Activated CD4-positive, alpha-beta memory T cell treated with anti-CD3 and anti-CD28 coated beads for 36 hours (primary cell): ENCODE measurements around the gene NCAM1. TPM values are rescaled to one million over a fixed set of nuclear protein-coding genes. Genes with fewer than 3 reads are reported as not detected.

Experiments used
- CTCF ChIA-PET: fragments of 350-600 bp; sonication (Branson Sonifier 250); formaldehyde crosslinking; loops from one replicate; lab custom pipeline; 2021; ENCODE audit warnings: antibody characterized with exemption, inconsistent platforms; lab: Charles Lee
- POLR2A ChIA-PET: fragments of 350-600 bp; sonication (Branson Sonifier 250); formaldehyde crosslinking; loops from one replicate; lab custom pipeline; 2021; ENCODE audit warnings: antibody characterized with exemption; lab: Charles Lee
- DNase-seq: peaks from one replicate; pipeline ENCODE4 v3.0.0-alpha.2; 2020
- H3K27ac Mint-ChIP-seq: one replicate; pipeline ENCODE4 v1.8.0; 2021; ENCODE audit warnings: mixed read lengths
- H3K27me3 Mint-ChIP-seq: one replicate; pipeline ENCODE4 v1.8.0; 2021; ENCODE audit warnings: mixed read lengths
- H3K36me3 Mint-ChIP-seq: one replicate; pipeline ENCODE4 v1.8.0; 2021; ENCODE audit warnings: mixed read lengths
- H3K4me1 Mint-ChIP-seq: one replicate; pipeline ENCODE4 v1.8.0; 2021; ENCODE audit warnings: low read depth, mixed read lengths
- H3K4me3 Mint-ChIP-seq: one replicate; pipeline ENCODE4 v1.8.0; 2021; ENCODE audit warnings: mild to moderate bottlenecking, mixed read lengths
- H3K9me3 Mint-ChIP-seq: one replicate; pipeline ENCODE4 v1.8.0; 2021; ENCODE audit warnings: mixed read lengths
- intact Hi-C: fragments of 100-400 bp; cut with micrococcal nuclease; formaldehyde crosslinking; loops from one replicate; pipeline ENCODE4 v1.15.1; 2023
- total RNA-seq, 2 experiments: library from RNA; stranded (reverse); gene quantifications; one replicate each; pipeline ENCODE4 v1.2.3, GENCODE V29; 2021

NCAM1 gene
- total RNA-seq, 2 experiments from 2014 or later: not detected

DNA sequence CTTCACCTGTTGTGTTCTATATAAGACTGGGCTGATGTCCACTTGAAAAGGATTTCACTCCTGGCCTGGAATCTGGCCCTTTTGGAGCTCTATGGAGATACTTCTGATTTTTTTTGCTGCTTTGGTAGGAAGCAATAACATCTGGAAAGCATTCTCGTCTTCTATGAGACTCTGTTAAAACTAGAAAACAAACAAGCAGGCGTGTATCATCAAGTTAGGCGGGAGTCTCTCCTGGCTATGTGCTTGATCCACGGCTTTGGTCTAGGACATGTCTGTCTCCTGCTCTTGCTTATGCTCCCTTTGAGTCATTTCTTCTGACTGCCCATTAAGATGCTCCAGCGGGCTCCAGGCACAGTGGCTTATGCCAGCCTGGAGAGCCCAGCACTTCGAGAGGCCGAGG lies 231.8 kb downstream of the NCAM1 start:
- H3K9me3 Mint-ChIP-seq: no peaks in the 10 kb centered on the region
- ChIA-PET CTCF (no interaction called here), POLR2A (no interaction called here)
- peaks cover 8% of the 10 kb centered on the region for H3K27me3 Mint-ChIP-seq
- no peak overlapping the region for H3K4me3 Mint-ChIP-seq
- intact Hi-C loops: no loop called here
- no peaks in the 10 kb centered on the region for H3K4me1 Mint-ChIP-seq
- H3K27ac Mint-ChIP-seq: no peak overlapping the region
- H3K36me3 Mint-ChIP-seq: no peaks in the 10 kb centered on the region
- no peak for DNase-seq

DNA sequence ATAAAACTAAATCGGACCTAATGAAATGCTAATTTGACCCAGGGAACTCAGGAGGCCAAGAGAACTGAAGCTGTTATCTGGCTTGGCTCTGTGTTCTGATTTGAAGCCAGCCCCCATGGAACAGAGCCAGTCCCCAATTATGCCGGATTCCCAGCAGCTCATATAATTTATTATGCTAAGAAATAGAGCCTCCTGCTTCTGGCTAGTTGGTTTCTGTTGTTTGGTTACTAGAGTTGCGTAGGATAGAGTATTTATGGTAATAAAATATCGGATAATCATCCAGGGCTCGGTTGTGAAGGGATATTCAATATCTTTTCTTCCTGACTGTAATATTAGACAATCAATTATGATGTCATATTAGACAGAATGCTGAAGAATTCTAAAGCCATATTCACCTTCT lies 232.7 kb downstream of the NCAM1 start:
- no peaks in the 10 kb centered on the region for H3K36me3 Mint-ChIP-seq
- H3K4me1 Mint-ChIP-seq: no peaks in the 10 kb centered on the region
- ChIA-PET CTCF (no interaction called here), POLR2A (no interaction called here)
- no peak overlapping the region for H3K4me3 Mint-ChIP-seq
- intact Hi-C loops: no loop called here
- no peaks in the 10 kb centered on the region for H3K9me3 Mint-ChIP-seq
- H3K27me3 Mint-ChIP-seq: peaks cover 12% of the 10 kb centered on the region
- DNase-seq: no peak
- no peak overlapping the region for H3K27ac Mint-ChIP-seq

GRCh38 chr11:113195728-113196127 lies 234.5 kb downstream of the NCAM1 start:
- peaks cover 10% of the 10 kb centered on the region for H3K27me3 Mint-ChIP-seq
- H3K4me3 Mint-ChIP-seq: no peak overlapping the region
- intact Hi-C loops: no loop called here
- CTCF ChIA-PET: no interaction called here
- H3K4me1 Mint-ChIP-seq: no peaks in the 10 kb centered on the region
- no peaks in the 10 kb centered on the region for H3K36me3 Mint-ChIP-seq
- POLR2A ChIA-PET: no interaction called here
- H3K27ac Mint-ChIP-seq: no peak overlapping the region
- no peak for DNase-seq
- H3K9me3 Mint-ChIP-seq: no peaks in the 10 kb centered on the region

GRCh38 chr11:113197446-113197845 lies 236.2 kb downstream of the NCAM1 start:
- no peak overlapping the region for H3K27ac Mint-ChIP-seq
- POLR2A ChIA-PET: no interaction called here
- H3K36me3 Mint-ChIP-seq: no peaks in the 10 kb centered on the region
- DNase-seq: no peak
- H3K4me1 Mint-ChIP-seq: no peaks in the 10 kb centered on the region
- CTCF ChIA-PET: no interaction called here
- H3K9me3 Mint-ChIP-seq: no peaks in the 10 kb centered on the region
- no peak overlapping the region for H3K4me3 Mint-ChIP-seq
- intact Hi-C loops: no loop called here
- H3K27me3 Mint-ChIP-seq: peaks cover 8% of the 10 kb centered on the region

GRCh38 chr11:113198972-113199661 lies 237.9 kb downstream of the NCAM1 start:
- Mint-ChIP-seq H3K9me3 (no peaks in the 10 kb centered on the region), H3K27me3 (peaks cover 8% of the 10 kb centered on the region), H3K4me1 (no peaks in the 10 kb centered on the region), H3K27ac (no peak overlapping the region), H3K36me3 (no peaks in the 10 kb centered on the region), H3K4me3 (no peak overlapping the region)
- POLR2A ChIA-PET: no interaction called here
- DNase-seq: no peak
- CTCF ChIA-PET: no interaction called here
- intact Hi-C loops: no loop called here

DNA sequence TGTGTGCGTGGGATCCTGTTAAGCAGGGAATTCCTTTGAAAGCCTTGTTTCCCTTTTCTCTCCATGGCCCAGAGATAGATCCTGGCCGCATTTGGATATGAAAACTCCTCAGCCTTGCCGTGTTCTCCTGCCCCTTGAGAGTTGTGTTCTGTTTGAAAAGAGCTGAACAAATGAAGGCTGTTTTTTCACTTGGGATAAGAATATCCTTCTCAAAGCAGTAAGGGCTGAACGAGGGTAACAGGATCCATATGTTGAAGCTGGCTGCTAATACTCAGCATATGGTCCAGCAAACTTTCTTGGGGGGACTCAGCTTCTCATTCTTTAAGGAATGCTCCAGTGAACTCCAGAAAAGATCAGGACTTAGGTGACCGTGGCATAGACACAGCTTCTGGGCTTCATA lies 238.6 kb downstream of the NCAM1 start:
- H3K4me1 Mint-ChIP-seq: no peaks in the 10 kb centered on the region
- H3K9me3 Mint-ChIP-seq: no peaks in the 10 kb centered on the region
- H3K4me3 Mint-ChIP-seq: no peak overlapping the region
- ChIA-PET CTCF (no interaction called here), POLR2A (no interaction called here)
- intact Hi-C loops: no loop called here
- H3K27me3 Mint-ChIP-seq: peaks cover 8% of the 10 kb centered on the region
- DNase-seq: no peak
- no peak overlapping the region for H3K27ac Mint-ChIP-seq
- no peaks in the 10 kb centered on the region for H3K36me3 Mint-ChIP-seq

DNA sequence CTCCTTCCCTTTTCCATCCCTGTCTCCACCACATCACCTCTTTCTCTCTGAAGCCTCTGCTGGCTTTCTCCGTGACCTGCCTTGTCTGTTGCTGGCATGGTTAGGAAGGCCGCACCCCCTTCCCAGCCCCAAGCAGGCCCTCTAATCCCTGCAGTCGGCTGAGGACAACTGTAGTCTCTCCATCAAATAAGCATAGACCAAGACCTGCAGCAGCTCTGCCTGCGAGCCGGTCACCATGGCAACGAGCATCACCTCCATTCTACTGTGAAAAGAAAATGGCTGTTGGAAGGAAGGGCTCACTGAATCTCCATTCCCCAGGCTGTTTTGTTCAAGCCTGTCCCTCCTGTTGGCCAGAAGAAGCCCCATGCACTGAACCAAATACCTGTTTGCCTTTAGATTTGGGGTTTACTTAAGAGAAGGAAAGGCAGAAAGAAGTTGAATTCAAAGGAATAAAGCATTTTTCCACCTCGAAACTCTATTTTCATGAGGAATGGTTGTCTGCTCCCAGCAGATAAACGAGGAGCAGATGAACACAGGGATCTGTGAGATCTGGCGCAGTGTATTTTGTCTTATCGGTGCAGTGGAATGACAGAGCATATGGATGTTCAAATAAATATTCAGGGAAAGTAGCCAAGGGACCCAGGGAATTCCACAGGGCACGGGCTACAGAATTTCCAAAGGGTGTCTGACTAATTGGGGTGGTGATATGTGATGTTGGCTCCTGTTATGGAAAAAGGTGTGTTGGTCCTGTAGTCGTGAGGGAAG lies 240.0 kb downstream of the NCAM1 start:
- no peaks in the 10 kb centered on the region for H3K9me3 Mint-ChIP-seq
- ChIA-PET POLR2A (no interaction called here), CTCF (no interaction called here)
- no peak for DNase-seq
- no peak overlapping the region for H3K27ac Mint-ChIP-seq
- no peak overlapping the region for H3K4me3 Mint-ChIP-seq
- no peaks in the 10 kb centered on the region for H3K4me1 Mint-ChIP-seq
- H3K36me3 Mint-ChIP-seq: no peaks in the 10 kb centered on the region
- intact Hi-C loops: no loop called here
- H3K27me3 Mint-ChIP-seq: peaks cover 8% of the 10 kb centered on the region

- ChIA-PET POLR2A (no interaction called here), CTCF (interaction anchor here (0.6 kb wide), 1 partner anchor 725 kb away, joined by 3 read pairs; no protein-coding TSS in a partner anchor)
- Mint-ChIP-seq H3K27me3 (peaks cover 8% of the 10 kb centered on the region), H3K27ac (no peak overlapping the region), H3K9me3 (no peaks in the 10 kb centered on the region), H3K4me3 (no peak overlapping the region), H3K36me3 (no peaks in the 10 kb centered on the region), H3K4me1 (no peaks in the 10 kb centered on the region)
- no peak for DNase-seq
- intact Hi-C loops: no loop called here
Observed at GRCh38 chr11:113202431-113202830, 241.2 kb downstream of the NCAM1 start.

DNA sequence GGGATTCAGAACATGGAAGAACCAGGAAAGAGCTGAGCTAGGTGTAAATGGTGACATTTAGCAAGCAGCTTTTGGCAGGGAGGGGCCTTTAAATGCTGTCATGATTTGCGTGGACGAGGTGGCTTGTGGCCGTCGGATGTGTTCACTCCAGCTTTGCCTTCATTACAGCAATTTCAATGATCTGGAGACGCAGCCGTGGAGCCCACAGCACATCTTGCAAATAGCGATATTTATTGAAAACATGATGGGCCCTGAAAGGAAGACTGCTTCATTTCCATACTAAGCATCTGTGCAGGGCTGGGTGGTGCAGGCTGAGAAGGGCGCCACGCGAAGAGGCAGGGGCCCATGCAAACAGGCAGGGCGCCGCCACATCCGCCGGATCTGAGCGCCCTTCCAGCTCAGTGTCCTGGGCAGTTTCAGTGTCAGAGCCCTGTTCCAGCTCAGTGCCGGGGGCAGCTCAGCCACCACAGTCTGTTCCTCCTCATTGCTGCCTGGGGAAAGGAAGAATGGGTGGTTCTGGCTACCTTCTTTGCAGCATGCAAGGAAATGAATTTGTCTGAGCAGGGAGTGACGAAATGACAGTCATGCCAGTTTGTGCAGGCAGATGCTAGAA lies 242.0 kb downstream of the NCAM1 start:
- peaks cover 7% of the 10 kb centered on the region for H3K27me3 Mint-ChIP-seq
- ChIA-PET POLR2A (no interaction called here), CTCF (no interaction called here)
- intact Hi-C loops: no loop called here
- no peak overlapping the region for H3K4me3 Mint-ChIP-seq
- no peaks in the 10 kb centered on the region for H3K4me1 Mint-ChIP-seq
- no peak overlapping the region for H3K27ac Mint-ChIP-seq
- no peak for DNase-seq
- H3K9me3 Mint-ChIP-seq: no peaks in the 10 kb centered on the region
- no peaks in the 10 kb centered on the region for H3K36me3 Mint-ChIP-seq

GRCh38 chr11:113204280-113204679 lies 243.1 kb downstream of the NCAM1 start:
- POLR2A ChIA-PET: no interaction called here
- Mint-ChIP-seq H3K27me3 (peaks cover 2% of the 10 kb centered on the region), H3K4me3 (no peak overlapping the region), H3K36me3 (no peaks in the 10 kb centered on the region), H3K9me3 (no peaks in the 10 kb centered on the region), H3K27ac (no peak overlapping the region), H3K4me1 (no peaks in the 10 kb centered on the region)
- CTCF ChIA-PET: no interaction called here
- intact Hi-C loops: no loop called here
- DNase-seq: no peak

- no peaks in the 10 kb centered on the region for H3K36me3 Mint-ChIP-seq
- POLR2A ChIA-PET: no interaction called here
- CTCF ChIA-PET: no interaction called here
- no peak overlapping the region for H3K4me3 Mint-ChIP-seq
- intact Hi-C loops: no loop called here
- no peak overlapping the region for H3K27ac Mint-ChIP-seq
- H3K4me1 Mint-ChIP-seq: no peaks in the 10 kb centered on the region
- peaks cover 8% of the 10 kb centered on the region for H3K27me3 Mint-ChIP-seq
- no peaks in the 10 kb centered on the region for H3K9me3 Mint-ChIP-seq
- no peak for DNase-seq
Observed at GRCh38 chr11:113213549-113213948, 252.3 kb downstream of the NCAM1 start.

DNA sequence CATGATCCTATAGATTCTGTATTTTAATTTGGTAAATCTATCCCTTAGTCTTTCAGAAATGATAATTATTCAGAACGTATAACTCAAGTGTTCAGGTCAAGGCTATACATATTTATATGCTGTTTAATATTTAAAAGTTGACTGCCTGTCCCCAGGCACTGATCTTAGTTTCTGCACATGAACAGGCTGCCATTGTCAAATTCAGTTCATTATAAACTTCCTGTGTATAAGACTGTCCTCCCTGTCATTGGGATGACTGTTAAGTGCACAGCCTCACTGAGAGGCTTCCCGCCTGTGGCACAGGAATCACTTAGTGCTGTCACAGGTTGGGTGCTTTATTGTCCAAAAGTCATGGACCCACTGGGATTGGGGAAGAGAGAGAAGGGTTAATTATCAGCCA lies 261.0 kb downstream of the NCAM1 start:
- no peaks in the 10 kb centered on the region for H3K36me3 Mint-ChIP-seq
- ChIA-PET CTCF (no interaction called here), POLR2A (no interaction called here)
- intact Hi-C loops: no loop called here
- H3K4me3 Mint-ChIP-seq: no peak overlapping the region
- DNase-seq: no peak
- no peaks in the 10 kb centered on the region for H3K9me3 Mint-ChIP-seq
- peaks cover 14% of the 10 kb centered on the region for H3K27me3 Mint-ChIP-seq
- H3K27ac Mint-ChIP-seq: no peak overlapping the region
- no peaks in the 10 kb centered on the region for H3K4me1 Mint-ChIP-seq
